ENCODE measurements around the gene THAP7.

The THAP7 gene

GRCh38 chr22:21030621-21031544, 29.0 kb upstream of the THAP7 start:
- DNase-seq = no peak

- DNase-seq = no peak
Measured at GRCh38 chr22:21030032-21030431, 28.1 kb upstream of the THAP7 start.

- DNase-seq = no peak
Measured at GRCh38 chr22:21029486-21030025, 27.6 kb upstream of the THAP7 start.

- DNase-seq = no peak
Measured at GRCh38 chr22:21028277-21029251, 26.6 kb upstream of the THAP7 start.

GRCh38 chr22:21026783-21027692, 25.1 kb upstream of the THAP7 start:
- DNase-seq = no peak

GRCh38 chr22:21025763-21026755, 24.1 kb upstream of the THAP7 start:
- DNase-seq = no peak

GRCh38 chr22:21025266-21025665, 23.3 kb upstream of the THAP7 start:
- DNase-seq = no peak

GRCh38 chr22:21022955-21023614, 21.2 kb upstream of the THAP7 start:
- DNase-seq = no peak

- no peak for DNase-seq
Measured at GRCh38 chr22:21022507-21022906, 20.6 kb upstream of the THAP7 start.

- no peak for DNase-seq
Measured at GRCh38 chr22:21020802-21021429, 19.0 kb upstream of the THAP7 start.

- no peak for DNase-seq
Measured at GRCh38 chr22:21018314-21018713, 16.4 kb upstream of the THAP7 start.

GRCh38 chr22:21016644-21017420, 14.9 kb upstream of the THAP7 start:
- no peak for DNase-seq

GRCh38 chr22:21015466-21016006, 13.6 kb upstream of the THAP7 start:
- no peak for DNase-seq

- peak; percentile 53 for DNase-seq
Measured at GRCh38 chr22:21014726-21015465, 13.0 kb upstream of the THAP7 start, which contains the start of gene P2RX6. P2RX6 (plus strand) TSS chr22:21015165; CDS start chr22:21015175, 10 bp downstream.

GRCh38 chr22:21014202-21014725, 12.3 kb upstream of the THAP7 start:
- peak; percentile 92 for DNase-seq

- no peak for DNase-seq
Measured at GRCh38 chr22:21013657-21014201, 11.8 kb upstream of the THAP7 start.

Data from MV-4-11 (cell line).